ENCODE measurements around the gene PRPF8. TPM values are rescaled to one million over a fixed set of nuclear protein-coding genes. Genes with fewer than 3 reads are reported as not detected.

The PRPF8 gene
- total and polyA plus RNA-seq, 2 of the 13 experiments (the other 11 are each of a cell fraction or from before 2014, with no cell fraction given) = 112 to 179 TPM

DNA sequence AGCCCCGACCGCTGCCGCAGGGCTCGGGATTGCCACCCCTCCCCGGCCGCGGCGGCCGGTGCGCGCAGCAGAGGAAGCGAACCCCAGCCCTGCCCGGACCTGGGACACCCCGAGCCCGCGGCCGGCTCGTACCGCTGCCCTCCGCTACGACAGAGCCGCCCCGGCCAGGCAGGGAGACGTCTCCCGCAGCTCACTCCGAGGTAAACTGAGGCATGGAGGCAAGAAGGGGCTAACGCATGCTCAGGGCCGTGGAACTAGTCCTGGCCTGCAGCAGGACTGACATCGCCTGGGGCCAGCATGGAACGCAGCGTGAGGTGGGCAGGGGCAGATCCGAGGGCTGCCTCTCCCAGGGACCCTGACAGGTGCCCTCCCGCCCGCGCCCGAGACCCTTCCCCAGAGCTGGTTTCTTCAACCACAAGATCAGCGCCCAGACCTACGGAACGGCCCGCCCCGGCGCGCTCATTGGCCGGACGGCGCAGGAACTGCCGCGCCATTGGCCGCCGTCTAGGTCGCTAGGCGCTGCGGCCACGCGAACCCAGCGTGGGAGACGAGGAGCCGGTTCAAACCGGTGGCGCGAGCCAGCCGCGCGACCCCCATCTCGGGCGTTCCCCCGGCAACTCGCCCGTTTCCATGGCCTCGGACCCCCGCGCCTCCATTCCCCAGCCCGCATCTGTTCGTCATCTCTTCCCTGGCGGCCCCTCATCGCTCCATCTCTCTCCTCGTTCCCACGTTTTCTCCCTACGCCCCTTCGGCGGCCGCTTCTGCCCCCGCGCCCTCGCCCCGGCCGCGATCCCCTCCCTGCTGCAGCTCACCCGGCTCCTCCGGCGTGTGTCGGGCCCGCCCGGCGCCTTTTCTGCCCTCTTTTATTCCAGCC, 56.4 kb downstream of the PRPF8 start, which contains the start of gene SLC43A2 (continued):
- TF ChIP-seq ZNF580 (CRISPR knock-in tag; IDR thresholded peaks at IDR 0.05; ENCODE audit: borderline replicate concordance, low read depth) = no peak
- TF ChIP-seq PBX2 (CRISPR knock-in tag; IDR thresholded peaks at IDR 0.05) = no peak
- TF ChIP-seq ATRX (CRISPR knock-in tag; IDR thresholded peaks at IDR 0.05; ENCODE audit: borderline replicate concordance) = no peak
- no peak for TF ChIP-seq SATB2 (CRISPR knock-in tag; IDR thresholded peaks at IDR 0.05)
- TF ChIP-seq ZNF33B (CRISPR knock-in tag; IDR thresholded peaks at IDR 0.05) = peak; percentile 35; the same call in 1 of the 2 replicates
- TF ChIP-seq FOSL2 (CRISPR knock-in tag; IDR thresholded peaks at IDR 0.05) = no peak
- TF ChIP-seq DNMT1 (CRISPR knock-in tag; IDR thresholded peaks at IDR 0.05) = no peak
- no peak; the same call in 1 of the 2 replicates for TF ChIP-seq FOXC1 (CRISPR knock-in tag; IDR thresholded peaks at IDR 0.05; ENCODE audit: borderline replicate concordance)
- TF ChIP-seq, protein P1, sequence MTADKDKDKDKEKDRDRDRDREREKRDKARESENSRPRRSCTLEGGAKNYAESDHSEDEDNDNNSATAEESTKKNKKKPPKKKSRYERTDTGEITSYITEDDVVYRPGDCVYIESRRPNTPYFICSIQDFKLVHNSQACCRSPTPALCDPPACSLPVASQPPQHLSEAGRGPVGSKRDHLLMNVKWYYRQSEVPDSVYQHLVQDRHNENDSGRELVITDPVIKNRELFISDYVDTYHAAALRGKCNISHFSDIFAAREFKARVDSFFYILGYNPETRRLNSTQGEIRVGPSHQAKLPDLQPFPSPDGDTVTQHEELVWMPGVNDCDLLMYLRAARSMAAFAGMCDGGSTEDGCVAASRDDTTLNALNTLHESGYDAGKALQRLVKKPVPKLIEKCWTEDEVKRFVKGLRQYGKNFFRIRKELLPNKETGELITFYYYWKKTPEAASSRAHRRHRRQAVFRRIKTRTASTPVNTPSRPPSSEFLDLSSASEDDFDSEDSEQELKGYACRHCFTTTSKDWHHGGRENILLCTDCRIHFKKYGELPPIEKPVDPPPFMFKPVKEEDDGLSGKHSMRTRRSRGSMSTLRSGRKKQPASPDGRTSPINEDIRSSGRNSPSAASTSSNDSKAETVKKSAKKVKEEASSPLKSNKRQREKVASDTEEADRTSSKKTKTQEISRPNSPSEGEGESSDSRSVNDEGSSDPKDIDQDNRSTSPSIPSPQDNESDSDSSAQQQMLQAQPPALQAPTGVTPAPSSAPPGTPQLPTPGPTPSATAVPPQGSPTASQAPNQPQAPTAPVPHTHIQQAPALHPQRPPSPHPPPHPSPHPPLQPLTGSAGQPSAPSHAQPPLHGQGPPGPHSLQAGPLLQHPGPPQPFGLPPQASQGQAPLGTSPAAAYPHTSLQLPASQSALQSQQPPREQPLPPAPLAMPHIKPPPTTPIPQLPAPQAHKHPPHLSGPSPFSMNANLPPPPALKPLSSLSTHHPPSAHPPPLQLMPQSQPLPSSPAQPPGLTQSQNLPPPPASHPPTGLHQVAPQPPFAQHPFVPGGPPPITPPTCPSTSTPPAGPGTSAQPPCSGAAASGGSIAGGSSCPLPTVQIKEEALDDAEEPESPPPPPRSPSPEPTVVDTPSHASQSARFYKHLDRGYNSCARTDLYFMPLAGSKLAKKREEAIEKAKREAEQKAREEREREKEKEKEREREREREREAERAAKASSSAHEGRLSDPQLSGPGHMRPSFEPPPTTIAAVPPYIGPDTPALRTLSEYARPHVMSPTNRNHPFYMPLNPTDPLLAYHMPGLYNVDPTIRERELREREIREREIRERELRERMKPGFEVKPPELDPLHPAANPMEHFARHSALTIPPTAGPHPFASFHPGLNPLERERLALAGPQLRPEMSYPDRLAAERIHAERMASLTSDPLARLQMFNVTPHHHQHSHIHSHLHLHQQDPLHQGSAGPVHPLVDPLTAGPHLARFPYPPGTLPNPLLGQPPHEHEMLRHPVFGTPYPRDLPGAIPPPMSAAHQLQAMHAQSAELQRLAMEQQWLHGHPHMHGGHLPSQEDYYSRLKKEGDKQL (CRISPR knock-in tag; IDR thresholded peaks at IDR 0.05; ENCODE audit: low read depth) = no peak
- TF ChIP-seq, protein P2, sequence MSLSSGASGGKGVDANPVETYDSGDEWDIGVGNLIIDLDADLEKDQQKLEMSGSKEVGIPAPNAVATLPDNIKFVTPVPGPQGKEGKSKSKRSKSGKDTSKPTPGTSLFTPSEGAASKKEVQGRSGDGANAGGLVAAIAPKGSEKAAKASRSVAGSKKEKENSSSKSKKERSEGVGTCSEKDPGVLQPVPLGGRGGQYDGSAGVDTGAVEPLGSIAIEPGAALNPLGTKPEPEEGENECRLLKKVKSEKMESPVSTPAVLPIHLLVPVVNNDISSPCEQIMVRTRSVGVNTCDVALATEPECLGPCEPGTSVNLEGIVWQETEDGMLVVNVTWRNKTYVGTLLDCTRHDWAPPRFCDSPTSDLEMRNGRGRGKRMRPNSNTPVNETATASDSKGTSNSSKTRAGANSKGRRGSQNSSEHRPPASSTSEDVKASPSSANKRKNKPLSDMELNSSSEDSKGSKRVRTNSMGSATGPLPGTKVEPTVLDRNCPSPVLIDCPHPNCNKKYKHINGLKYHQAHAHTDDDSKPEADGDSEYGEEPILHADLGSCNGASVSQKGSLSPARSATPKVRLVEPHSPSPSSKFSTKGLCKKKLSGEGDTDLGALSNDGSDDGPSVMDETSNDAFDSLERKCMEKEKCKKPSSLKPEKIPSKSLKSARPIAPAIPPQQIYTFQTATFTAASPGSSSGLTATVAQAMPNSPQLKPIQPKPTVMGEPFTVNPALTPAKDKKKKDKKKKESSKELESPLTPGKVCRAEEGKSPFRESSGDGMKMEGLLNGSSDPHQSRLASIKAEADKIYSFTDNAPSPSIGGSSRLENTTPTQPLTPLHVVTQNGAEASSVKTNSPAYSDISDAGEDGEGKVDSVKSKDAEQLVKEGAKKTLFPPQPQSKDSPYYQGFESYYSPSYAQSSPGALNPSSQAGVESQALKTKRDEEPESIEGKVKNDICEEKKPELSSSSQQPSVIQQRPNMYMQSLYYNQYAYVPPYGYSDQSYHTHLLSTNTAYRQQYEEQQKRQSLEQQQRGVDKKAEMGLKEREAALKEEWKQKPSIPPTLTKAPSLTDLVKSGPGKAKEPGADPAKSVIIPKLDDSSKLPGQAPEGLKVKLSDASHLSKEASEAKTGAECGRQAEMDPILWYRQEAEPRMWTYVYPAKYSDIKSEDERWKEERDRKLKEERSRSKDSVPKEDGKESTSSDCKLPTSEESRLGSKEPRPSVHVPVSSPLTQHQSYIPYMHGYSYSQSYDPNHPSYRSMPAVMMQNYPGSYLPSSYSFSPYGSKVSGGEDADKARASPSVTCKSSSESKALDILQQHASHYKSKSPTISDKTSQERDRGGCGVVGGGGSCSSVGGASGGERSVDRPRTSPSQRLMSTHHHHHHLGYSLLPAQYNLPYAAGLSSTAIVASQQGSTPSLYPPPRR (CRISPR knock-in tag; IDR thresholded peaks at IDR 0.05; ENCODE audit: borderline replicate concordance) = peak; percentile 14; the same call in 1 of the 2 replicates
- TF ChIP-seq NCOR1 (IDR thresholded peaks at IDR 0.05; ENCODE audit: borderline replicate concordance, low read length) = no peak
- no peak for TF ChIP-seq MAFG (CRISPR knock-in tag; IDR thresholded peaks at IDR 0.05)
- no peak for TF ChIP-seq ZNF280D (CRISPR knock-in tag; IDR thresholded peaks at IDR 0.05)
